ENCODE data around the gene FILIP1. TPM values are rescaled to one million over a fixed set of nuclear protein-coding genes. Genes with fewer than 3 reads are reported as not detected.
"Not testable (repeated sequence)": the region's sequence is repeated elsewhere in the genome, so short reads cannot be mapped to it uniquely, and the experiment has no call there.

Gene FILIP1
- total RNA-seq, 1 donor from 2014 or later, result 2.0 TPM

- Histone ChIP-seq H3K9me3 (ENCODE audit: insufficient read depth, low read depth, low read length) (no peaks in the 10 kb centered on the region), H3K79me2 (ENCODE audit: insufficient read depth, low read length) (no peaks in the 10 kb centered on the region), H3K4me3 (ENCODE audit: insufficient read depth, low read depth, low read length) (no peak overlapping the region), H4K20me1 (ENCODE audit: insufficient read depth, low read length) (no peaks in the 10 kb centered on the region), H3K36me3 (ENCODE audit: insufficient read depth, low read length) (no peaks in the 10 kb centered on the region), H3K27ac (ENCODE audit: low read depth, low read length) (no peak overlapping the region), H3K9ac (ENCODE audit: low read length) (no peak overlapping the region), H3K27me3 (ENCODE audit: insufficient read depth, low read length) (no peaks in the 10 kb centered on the region), H3K4me2 (ENCODE audit: low read length) (no peak overlapping the region), H3K4me1 (ENCODE audit: insufficient read depth, low read length) (no peaks in the 10 kb centered on the region), H2AFZ (ENCODE audit: low read depth, low read length) (no peak overlapping the region)
- Mint-ChIP-seq H3K4me1 (ENCODE audit: low read depth, unreplicated experiment) (peaks cover 5% of the 10 kb centered on the region), H3K36me3 (ENCODE audit: low read depth, unreplicated experiment) (no peaks in the 10 kb centered on the region), H3K9me3 (ENCODE audit: unreplicated experiment) (no peaks in the 10 kb centered on the region), H3K27me3 (ENCODE audit: low read depth, unreplicated experiment) (no peaks in the 10 kb centered on the region), H3K4me3 (ENCODE audit: unreplicated experiment) (no peak overlapping the region), H3K27ac (ENCODE audit: unreplicated experiment) (no peak overlapping the region)
- no peak for DNase-seq (ENCODE audit: low read depth)
- FAIRE-seq, result no peak
- TF ChIP-seq EZH2 (IDR thresholded peaks at IDR 0.05; ENCODE audit: insufficient read depth, low read length), result no peak
- no peak for TF ChIP-seq CTCF (IDR thresholded peaks at IDR 0.05; ENCODE audit: insufficient read depth, low read depth, low read length)
Observed at GRCh38 chr6:75445738-75446137, 47.9 kb downstream of the FILIP1 start.

GRCh38 chr6:75444899-75445298 is 48.7 kb downstream of the FILIP1 start:
- H3K36me3 Mint-ChIP-seq (ENCODE audit: low read depth, unreplicated experiment), result no peaks in the 10 kb centered on the region

GRCh38 chr6:75441883-75442282 is 51.7 kb downstream of the FILIP1 start:
- H4K20me1 ChIP-seq (ENCODE audit: insufficient read depth, low read length); FAIRE-seq; H2AFZ ChIP-seq (ENCODE audit: low read depth, low read length); H3K9ac ChIP-seq (ENCODE audit: low read length); H3K36me3 ChIP-seq (ENCODE audit: insufficient read depth, low read length); H3K4me3 Mint-ChIP-seq (ENCODE audit: unreplicated experiment); DNase-seq (ENCODE audit: low read depth); H3K4me1 ChIP-seq (ENCODE audit: insufficient read depth, low read length); H3K27ac ChIP-seq (ENCODE audit: low read depth, low read length); H3K27ac Mint-ChIP-seq (ENCODE audit: unreplicated experiment); H3K4me2 ChIP-seq (ENCODE audit: low read length); H3K9me3 ChIP-seq (ENCODE audit: insufficient read depth, low read depth, low read length); H3K27me3 Mint-ChIP-seq (ENCODE audit: low read depth, unreplicated experiment); H3K36me3 Mint-ChIP-seq (ENCODE audit: low read depth, unreplicated experiment); H3K9me3 Mint-ChIP-seq (ENCODE audit: unreplicated experiment); H3K27me3 ChIP-seq (ENCODE audit: insufficient read depth, low read length); H3K79me2 ChIP-seq (ENCODE audit: insufficient read depth, low read length); H3K4me3 ChIP-seq (ENCODE audit: insufficient read depth, low read depth, low read length): not testable (repeated sequence)
- H3K4me1 Mint-ChIP-seq (ENCODE audit: low read depth, unreplicated experiment), result peaks cover 16% of the 10 kb centered on the region

More at GRCh38 chr6:75444899-75445298, 48.7 kb downstream of the FILIP1 start:
- Histone ChIP-seq H2AFZ (ENCODE audit: low read depth, low read length) (no peak overlapping the region), H4K20me1 (ENCODE audit: insufficient read depth, low read length) (no peaks in the 10 kb centered on the region), H3K79me2 (ENCODE audit: insufficient read depth, low read length) (no peaks in the 10 kb centered on the region), H3K4me1 (ENCODE audit: insufficient read depth, low read length) (no peaks in the 10 kb centered on the region), H3K27me3 (ENCODE audit: insufficient read depth, low read length) (no peaks in the 10 kb centered on the region), H3K4me2 (ENCODE audit: low read length) (no peak overlapping the region), H3K9ac (ENCODE audit: low read length) (no peak overlapping the region), H3K9me3 (ENCODE audit: insufficient read depth, low read depth, low read length) (no peaks in the 10 kb centered on the region), H3K4me3 (ENCODE audit: insufficient read depth, low read depth, low read length) (no peak overlapping the region), H3K27ac (ENCODE audit: low read depth, low read length) (no peak overlapping the region), H3K36me3 (ENCODE audit: insufficient read depth, low read length) (no peaks in the 10 kb centered on the region)
- no peak for TF ChIP-seq CTCF (IDR thresholded peaks at IDR 0.05; ENCODE audit: insufficient read depth, low read depth, low read length)
- no peak for TF ChIP-seq EZH2 (IDR thresholded peaks at IDR 0.05; ENCODE audit: insufficient read depth, low read length)
- H3K9me3 Mint-ChIP-seq (ENCODE audit: unreplicated experiment), result no peaks in the 10 kb centered on the region
- peaks cover 5% of the 10 kb centered on the region for H3K4me1 Mint-ChIP-seq (ENCODE audit: low read depth, unreplicated experiment)
- H3K27ac Mint-ChIP-seq (ENCODE audit: unreplicated experiment), result no peak overlapping the region
- DNase-seq (ENCODE audit: low read depth) (no peak), FAIRE-seq (no peak)
- H3K4me3 Mint-ChIP-seq (ENCODE audit: unreplicated experiment), result no peak overlapping the region
- H3K27me3 Mint-ChIP-seq (ENCODE audit: low read depth, unreplicated experiment), result no peaks in the 10 kb centered on the region

DNA sequence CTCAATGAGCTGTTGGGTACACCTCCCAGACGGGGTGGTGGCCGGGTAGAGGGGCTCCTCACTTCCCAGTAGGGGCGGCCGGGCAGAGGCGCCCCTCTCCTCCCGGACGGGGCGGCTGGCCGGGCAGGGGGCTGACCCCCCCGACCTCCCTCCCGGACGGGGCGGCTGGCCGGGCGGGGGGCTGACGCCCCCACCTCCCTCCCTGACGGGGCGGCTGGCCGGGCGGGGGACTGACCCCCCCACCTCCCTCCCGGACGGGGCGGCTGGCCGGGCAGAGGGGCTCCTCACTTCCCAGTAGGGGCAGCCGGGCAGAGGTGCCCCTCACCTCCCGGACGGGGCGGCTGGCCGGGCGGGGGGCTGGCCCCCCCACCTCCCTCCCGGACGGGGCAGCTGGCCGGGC is 52.1 kb downstream of the FILIP1 start:
- H3K36me3 ChIP-seq (ENCODE audit: insufficient read depth, low read length); H3K4me2 ChIP-seq (ENCODE audit: low read length); H3K9ac ChIP-seq (ENCODE audit: low read length); H4K20me1 ChIP-seq (ENCODE audit: insufficient read depth, low read length); H3K4me3 Mint-ChIP-seq (ENCODE audit: unreplicated experiment); H3K79me2 ChIP-seq (ENCODE audit: insufficient read depth, low read length); DNase-seq (ENCODE audit: low read depth); H3K4me3 ChIP-seq (ENCODE audit: insufficient read depth, low read depth, low read length); H3K9me3 Mint-ChIP-seq (ENCODE audit: unreplicated experiment); H3K4me1 ChIP-seq (ENCODE audit: insufficient read depth, low read length); FAIRE-seq; H3K27ac ChIP-seq (ENCODE audit: low read depth, low read length); H3K27ac Mint-ChIP-seq (ENCODE audit: unreplicated experiment); H3K27me3 Mint-ChIP-seq (ENCODE audit: low read depth, unreplicated experiment); H3K27me3 ChIP-seq (ENCODE audit: insufficient read depth, low read length); H2AFZ ChIP-seq (ENCODE audit: low read depth, low read length); H3K9me3 ChIP-seq (ENCODE audit: insufficient read depth, low read depth, low read length); H3K36me3 Mint-ChIP-seq (ENCODE audit: low read depth, unreplicated experiment): not testable (repeated sequence)
- peaks cover 16% of the 10 kb centered on the region for H3K4me1 Mint-ChIP-seq (ENCODE audit: low read depth, unreplicated experiment)
